HG02678 (cell line): Measurements from ENCODE around the gene TEX38.
"Not testable (repeated sequence)": the region's sequence is repeated elsewhere in the genome, so short reads cannot be mapped to it uniquely, and the experiment has no call there.

Source experiments
- ATAC-seq: cut with Tn5 transposase; IDR thresholded peaks from one replicate; pipeline ENCODE4 v1.9.1; 2021; ENCODE audit warnings: mild to moderate bottlenecking, moderate library complexity; ENCODE audit not compliant: unreplicated experiment

The TEX38 gene

DNA sequence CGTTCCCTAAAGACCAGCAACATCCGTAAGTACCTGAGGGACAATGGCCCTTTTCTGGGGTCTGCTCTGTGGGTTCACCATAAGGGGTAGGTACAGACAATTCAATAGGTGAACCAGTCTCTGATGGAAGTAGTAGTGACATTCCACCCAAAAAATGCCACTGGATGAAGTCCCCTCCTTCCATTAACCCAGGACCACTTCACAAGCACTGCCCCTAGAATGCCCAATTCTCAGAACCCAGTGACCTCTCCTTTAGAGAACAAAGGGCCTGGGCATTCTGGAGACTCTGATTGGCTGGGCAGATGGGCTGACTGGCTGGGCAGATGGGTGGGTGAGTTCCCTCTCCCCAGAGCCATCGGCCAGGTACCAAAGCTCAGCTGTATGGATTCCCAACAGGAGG is at the start of gene TEX38:
TSS of gene TEX38 (plus strand) at position 301 of the 400 bp plus-strand sequence. CDS start at position 382, 81 bp downstream.
- ATAC-seq = no peak

DNA sequence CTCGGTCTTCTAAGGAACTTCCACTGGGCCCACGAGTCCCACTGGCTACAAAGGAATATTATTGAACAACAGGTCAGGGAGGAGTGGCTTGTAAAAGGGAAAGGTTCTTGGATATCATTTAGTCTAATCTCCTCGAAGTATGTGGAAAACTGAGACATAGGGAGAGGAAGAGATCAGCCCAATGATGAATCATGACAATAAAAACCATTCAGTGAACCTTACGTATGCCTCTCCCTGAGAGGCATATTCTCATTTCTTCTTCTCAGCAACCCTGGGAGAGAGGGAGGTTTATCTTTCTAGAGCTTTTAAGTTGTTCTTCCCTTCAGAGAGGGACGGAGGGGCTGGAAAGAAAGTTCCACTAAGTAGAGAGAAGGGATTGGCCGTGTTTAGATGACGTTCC is 49.7 kb upstream of the TEX38 start:
- no peak for ATAC-seq

DNA sequence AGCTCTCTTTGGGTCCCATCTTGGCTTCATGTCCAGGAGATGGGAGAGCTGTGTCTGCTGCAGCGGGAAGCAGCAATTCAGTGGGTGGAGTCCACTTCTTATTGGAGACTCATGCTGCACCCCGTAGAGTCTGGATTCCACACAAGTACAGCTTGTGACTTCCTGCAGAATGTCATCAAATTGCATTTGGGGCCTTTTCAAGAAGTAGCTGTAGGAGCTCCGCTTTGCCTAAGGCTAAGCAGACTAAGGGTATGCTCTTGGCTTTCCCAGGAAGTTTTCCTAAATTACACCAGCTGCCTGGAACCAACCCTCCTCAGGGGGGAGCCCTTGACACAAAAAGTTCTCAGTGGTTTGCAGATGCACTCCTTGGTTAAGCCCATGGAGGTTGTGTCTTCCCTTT is 49.3 kb upstream of the TEX38 start:
- ATAC-seq = no peak

DNA sequence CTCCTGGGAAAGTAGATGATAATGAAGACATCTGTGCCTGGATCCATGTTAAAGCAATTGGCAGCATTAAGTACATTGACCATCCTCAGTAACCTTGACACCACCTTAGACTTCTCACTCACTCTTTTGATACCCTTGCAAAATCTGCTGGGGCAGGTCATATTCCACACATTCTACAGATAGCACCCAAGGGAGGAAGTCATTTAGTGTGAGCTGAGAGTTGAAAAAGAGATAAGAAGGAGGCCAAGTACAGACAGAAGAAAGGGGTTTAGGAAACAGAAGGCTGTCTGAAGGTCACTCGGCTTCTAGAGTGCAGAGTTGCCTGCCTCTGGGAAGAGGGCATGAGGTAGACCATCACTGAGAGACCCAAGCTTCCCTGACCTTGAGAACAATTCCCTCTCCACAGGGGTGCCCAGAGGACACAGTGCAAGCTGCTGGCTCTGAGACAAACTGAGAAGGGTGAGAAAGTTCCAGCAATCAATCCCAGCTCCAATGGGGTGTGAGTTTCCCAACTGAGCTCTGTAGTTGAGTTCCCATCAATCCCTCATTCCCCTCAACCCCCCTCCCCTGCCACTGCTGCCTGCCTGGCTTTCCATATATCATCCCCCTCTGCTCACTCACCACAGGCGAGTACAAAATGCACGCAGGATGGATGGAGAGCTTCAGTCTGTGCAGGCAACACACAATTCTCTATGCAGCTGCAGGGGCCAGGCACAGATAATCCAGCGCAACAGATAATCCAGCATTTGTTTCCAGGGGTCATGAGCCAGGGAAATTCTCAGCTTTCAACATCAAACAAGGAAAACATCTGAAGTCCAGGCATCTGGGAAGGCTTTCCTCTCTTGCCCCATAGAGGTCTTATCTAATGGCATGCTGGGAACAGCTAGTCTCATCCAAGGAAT is 47.7 kb upstream of the TEX38 start:
- no peak for ATAC-seq

DNA sequence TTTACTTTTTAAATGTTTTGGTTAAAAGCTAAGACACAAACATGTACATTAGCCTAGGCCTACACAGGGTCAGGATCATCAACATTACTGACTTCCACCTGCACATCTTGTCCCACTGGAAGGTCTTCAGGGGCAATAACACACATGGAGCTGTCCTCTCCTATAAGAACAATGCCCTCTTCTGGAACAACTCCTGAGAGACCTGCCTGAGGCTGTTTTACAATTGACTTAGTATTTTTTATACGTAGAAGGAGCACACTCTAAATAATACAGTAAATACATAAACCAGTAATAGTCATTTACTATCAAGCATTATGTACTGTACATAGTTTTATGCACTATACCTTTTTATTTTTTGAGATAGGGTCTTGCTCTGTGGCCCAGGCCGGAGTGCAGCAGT is 40.9 kb upstream of the TEX38 start:
- ATAC-seq = no peak

DNA sequence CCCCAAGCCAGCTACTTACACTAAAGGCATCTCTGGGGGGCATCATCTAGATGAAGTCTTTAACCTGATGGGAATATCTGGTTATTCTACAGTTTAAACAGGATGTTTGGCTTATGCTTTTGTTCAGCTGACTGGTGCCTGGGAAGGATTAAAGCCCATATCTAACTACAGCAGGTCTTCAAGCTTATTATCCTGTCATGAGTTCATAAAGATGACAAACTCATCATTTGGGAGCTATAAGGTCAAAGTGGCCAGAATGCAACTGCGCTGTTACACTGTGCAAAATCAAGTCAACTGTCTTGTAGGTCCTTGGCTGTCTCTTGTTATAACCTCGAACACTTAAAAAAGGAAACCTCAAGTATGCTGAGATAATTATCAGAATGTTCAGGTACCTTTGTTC is 36.4 kb upstream of the TEX38 start:
- ATAC-seq = no peak

DNA sequence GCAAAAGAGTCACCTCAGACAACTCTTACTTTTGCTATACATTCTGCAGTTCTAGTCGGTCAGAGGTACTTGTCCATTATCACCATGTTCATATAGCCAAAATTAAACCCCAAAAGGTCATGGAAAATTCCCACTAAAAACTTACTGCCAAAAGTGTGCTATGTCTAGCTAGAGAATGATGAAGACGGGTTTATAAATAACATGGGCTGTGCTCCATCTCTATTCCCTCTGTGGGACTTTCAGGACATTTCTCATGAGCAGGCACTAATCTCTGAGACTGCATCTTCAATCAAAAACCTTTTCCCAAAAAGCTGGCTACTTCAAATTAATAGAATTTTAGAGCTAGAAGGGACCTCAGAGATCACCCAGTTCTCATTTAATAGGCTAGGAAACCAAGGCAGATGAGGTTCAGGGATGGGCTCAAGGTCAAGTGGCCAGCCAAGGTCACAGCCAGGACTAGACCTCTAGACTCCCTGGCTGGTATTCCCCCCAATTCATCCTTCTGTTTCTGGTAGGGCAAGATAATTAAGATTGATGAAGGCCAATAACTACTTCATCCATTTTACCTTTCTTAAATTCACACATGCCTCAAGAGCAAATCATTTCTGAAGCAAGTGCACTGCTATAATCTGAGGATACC is 34.1 kb upstream of the TEX38 start:
- ATAC-seq = no peak

DNA sequence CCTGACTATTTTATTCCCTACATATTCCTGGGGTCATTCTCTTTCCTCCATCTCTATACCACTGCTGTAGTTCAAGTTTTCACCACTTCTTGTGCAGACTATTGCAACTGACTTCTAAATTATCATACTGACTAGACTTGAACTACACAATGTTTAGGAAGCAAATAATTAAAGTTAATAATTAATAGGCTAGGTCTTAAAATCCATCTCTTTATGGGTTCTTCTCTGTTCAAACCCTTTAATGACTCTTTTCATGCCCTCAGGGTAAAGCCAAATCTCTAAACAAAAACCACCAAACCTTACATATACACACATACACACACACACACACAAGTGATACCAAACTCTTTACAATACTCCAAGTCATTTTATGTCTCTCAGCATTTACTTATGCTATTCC is 32.7 kb upstream of the TEX38 start:
- ATAC-seq = no peak

DNA sequence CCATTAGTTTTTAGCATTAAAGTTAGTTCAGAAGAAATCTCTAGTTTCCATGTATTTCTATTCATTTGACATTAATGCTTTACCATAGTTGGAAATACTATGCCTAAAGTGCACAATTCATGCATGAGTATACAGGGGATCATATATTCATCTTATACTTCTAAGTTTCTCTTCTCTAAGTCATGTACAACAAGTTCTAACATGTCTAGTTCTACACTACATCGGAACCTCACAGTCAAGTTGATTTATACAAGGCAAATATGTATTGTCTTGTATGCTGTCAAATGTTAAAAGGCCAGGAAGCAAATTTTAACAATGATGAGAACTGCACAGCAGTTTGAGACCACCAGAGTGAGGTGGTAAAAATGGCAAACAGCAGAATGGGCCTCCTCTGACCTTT is 32.1 kb upstream of the TEX38 start:
- no peak for ATAC-seq

DNA sequence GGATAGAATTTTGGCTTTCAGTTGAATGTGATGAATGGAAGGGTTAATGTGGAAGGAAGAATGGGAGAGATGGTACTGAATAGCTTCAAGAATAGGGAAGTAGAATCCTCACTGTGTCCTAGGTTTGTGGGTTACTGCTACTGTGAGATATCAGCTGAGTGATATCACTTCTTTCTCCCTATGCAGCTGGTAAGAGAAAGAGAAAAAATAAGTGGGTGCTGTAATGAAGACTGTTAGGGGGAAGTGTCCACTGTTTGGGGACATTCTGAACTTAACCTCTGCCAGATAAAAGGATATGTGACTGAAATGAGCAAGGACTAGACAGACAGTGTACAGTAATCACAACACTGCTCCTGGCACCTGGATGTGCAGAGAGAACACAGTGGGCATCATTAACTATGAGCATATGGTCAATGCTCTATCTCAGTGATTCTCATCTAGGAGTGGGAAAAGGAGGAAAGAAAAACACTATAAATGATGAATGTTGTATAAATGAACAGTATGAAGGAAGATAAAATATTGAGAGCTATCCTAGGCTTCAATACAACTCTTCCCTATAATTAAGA is 29.5 kb upstream of the TEX38 start:
- no peak for ATAC-seq

DNA sequence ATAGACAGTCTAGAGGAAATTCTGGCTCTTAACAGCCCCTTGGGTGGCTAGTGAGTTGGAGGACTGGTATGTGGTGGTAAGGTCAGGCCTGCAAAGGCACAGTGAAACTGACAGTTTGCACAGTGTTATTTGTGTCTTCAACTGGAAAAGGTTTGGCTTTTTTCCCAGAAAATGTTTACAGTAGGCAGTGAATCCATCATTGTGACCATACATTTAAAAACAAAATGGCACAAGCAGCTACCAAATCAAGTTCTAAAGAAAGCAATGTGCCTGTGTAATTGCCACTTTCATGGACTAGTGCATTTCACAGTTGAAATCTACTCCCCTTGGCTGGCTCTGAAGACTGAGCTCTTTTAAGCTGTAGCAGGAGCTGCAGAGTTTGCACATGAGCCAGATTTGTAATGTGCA is 28.3 kb upstream of the TEX38 start:
- ATAC-seq = no peak

DNA sequence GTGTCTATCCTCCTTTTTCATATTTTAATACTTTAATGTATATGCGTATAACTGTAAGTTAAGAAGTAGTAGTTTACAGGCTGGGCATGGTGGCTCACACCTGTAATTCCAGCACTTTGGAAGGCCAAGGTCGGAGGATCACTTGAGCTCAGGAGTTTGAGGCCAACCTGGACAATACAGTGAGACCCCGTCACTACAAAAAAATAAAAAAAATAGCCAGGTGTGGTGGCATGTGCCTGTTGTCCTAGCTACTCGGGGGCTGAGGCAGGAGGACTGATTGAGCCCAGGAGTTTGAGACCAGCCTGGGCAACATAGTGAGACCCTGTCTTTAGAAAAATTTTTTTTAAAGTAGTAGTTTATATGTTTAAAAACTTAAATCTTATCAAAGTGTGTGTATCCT is 25.8 kb upstream of the TEX38 start:
- ATAC-seq = no peak

DNA sequence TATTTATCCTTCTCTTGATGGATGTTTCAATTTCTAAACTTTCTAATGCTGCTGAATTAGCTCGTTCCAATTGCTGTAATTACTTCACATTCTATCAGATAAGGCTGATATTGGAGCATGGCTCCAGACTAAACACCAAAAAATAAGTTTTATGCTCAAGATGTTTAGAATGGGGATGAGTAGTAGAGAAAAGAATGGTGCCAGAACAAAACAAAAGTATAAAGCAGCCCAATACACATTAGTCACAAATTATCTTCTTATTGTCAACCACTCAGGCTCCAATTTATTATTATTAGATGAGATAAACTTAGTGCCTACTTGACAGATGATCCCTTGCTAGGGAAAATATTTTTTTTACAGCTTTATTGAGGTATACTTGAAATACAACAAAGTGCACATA is 25.3 kb upstream of the TEX38 start:
- ATAC-seq = no peak

DNA sequence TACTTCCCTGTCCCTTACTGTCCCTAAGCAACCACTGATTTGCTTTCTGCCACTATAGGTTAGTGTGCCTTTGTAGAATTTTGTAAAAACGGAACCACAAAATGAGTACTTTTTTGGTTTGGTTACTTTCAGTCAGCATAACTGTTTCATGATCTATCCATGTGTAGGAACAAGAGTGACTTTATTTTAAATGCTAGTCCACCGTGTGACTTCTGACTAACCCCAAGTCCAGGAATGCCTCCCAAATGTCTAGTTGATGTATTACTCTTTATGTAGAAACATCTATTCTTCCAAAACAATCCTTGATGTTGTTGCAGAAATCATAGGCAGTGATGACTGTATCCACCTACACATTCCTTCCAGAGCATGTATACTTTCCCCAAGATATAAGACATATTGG is 24.8 kb upstream of the TEX38 start:
- no peak for ATAC-seq

DNA sequence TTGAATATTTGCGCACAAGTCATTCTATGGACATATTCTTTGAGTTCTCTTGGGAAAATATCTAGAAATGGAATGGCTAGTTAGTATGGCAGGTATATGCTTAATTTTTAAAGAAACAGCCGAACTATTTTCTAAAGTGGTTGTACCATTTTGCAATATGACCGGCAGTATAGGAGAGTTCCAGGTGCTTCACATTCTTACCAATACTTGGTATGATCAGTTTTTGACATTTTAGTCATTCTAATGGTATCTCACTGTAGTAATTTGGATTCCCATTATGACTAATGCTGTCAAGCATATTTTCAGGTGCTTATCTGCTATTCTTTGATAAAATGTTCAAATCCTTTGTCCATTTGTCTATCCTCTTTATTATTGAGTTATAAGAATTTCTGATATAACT is 24.0 kb upstream of the TEX38 start:
- no peak for ATAC-seq

DNA sequence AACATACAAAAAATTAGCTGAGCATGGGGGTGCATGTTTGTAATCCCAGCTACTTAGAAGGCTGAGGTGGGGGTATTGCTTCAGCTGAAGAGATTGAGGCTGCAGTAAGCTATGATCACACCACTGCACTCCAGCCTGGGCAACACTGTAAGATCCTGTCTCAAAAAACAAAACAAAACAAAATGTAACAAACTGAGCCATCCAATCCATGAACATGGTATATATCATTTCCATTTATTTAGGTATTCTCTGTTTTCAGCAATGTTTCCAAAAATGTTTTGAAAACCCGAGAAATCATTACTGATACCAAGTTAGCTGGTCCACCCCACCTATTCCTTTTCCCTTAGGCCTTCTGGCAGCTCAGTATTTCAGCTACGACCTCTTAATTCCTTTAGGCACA is 21.9 kb upstream of the TEX38 start:
- no peak for ATAC-seq

DNA sequence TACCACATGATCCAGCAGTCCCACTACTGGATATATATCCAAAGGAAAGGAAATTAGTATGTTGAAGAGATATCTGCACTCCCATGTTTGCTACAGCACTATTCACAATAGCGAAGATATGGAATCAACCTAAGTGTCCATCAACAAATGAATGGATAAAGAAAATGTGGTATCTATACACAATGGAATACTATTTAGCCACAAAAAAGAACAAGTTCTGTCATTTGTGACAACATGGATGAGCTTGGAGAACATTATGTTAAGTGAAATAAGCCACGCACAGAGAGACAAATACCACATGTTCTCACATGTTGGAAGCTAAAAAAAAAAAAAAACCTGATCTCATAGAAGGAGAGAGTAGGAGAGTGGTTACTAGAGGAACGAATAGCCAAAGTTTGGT is 21.2 kb upstream of the TEX38 start:
- ATAC-seq = no peak

DNA sequence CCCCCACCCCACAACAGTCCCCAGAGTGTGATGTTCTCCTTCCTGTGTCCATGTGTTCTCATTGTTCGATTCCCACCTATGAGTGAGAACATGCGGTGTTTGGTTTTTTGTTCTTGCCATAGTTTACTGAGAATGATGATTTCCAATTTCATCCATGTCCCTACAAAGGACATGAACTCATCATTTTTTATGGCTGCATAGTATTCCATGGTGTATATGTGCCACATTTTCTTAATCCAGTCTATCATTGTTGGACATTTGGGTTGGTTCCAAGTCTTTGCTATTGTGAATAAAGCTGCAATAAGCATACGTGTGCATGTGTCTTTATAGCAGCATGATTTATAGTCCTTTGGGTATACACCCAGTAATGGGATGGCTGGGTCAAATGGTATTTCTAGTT is 20.5 kb upstream of the TEX38 start:
- not testable (repeated sequence) for ATAC-seq

DNA sequence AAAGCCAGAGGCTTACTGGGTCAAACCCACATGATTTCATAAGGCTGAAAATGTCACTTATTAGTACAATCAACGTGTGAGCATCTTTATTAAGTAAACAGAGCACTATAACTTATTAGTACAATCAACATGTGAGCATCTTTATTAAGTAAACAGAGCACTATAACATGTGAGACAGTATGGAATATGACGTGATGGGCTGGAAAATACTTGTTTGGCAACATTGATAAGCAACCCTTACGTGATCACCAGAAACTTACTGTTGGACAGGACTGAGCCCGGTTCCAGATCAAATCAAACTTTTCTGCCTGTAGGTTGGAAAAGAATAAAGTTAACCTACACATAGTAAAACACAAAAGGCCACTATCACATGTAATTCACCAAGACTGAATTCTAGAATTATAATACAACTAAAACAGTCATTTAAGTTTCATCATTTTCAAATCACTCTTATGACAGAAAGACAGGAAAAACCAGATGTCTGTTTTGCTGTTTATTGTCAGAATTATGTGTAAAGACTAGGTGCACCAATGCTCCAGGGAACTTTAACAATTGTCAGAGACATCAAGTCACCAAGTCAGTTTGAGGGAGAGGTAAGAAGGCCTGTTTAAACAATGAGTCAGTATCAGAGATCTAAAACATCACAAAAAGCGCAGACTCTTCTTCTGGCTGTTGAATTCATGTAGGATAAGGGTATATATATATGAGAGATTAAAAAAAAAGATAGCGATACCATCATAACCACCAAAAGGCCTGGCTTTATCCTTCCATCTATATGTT is 19.1 kb upstream of the TEX38 start:
- ATAC-seq = no peak

DNA sequence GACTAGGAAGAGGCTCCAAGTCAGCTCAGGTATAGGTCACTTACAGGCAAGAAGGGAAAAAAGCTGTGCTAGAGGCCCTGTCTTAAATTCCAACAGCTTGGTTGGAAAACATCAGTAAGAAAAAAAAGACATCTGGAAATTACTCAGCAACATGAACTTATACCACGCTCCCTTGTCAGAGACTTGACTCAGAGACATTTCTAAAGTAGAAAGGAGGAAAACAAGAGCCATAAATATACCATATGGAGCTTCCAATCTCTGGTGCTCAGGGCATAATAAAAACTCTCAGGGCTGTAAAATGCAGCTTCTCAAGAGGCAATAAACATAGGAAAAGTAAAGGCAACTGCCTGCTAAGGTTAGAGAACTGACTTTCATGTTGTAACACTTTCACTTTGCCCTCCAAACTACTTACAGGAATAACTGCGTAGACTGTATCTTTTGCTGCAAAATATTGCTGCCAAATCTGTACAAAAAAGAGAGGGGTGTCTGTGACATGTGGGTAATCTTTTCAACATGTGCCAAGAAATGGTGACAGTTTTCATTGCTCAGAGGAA is 18.2 kb upstream of the TEX38 start:
- ATAC-seq = no peak

DNA sequence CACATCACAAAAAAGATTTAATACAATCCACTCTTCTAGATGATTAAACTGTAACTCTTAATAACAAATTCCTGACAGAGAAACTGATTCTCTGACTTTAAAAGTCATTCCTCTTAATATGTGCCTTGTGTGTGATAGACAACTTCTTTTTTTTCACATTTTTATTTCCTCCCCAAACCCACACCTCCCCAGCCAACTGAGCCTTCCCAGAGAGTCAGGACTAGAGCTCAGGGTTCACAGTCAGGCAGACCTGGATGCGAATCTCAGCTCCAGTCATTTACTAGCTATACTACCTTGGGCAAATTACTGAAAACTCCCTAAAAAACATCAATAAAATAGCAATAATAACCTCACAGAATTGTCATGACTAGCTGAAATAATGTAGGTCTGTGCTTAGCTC is 17.6 kb upstream of the TEX38 start:
- ATAC-seq = no peak
